ELR (cell line): Measurements from ENCODE around the gene SOHLH1.

Source experiments
- DNase-seq: peaks from one replicate; pipeline ENCODE4 v3.0.0-alpha.2; 2015; ENCODE audit warnings: low read depth

The SOHLH1 gene

DNA sequence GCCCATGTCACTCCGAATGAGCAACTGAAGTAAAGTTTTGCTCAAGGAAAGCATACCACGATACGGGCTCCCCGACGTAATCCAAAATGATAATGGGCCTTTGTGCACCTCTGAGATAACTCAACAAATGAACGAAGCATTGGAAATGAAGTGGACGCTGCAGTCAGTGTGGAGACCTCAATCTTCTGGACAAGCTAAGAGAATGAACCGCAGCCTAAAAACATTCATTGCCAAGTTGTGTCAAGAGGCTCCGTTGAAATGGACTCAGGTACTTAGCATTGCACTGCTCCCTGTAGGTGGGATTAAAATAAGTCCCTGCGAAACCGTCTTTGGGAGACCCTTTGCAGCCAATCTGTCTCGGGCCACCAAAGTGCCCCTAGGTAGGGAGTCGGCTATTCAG, 40.0 kb downstream of the SOHLH1 start:
- DNase-seq, result no peak

DNA sequence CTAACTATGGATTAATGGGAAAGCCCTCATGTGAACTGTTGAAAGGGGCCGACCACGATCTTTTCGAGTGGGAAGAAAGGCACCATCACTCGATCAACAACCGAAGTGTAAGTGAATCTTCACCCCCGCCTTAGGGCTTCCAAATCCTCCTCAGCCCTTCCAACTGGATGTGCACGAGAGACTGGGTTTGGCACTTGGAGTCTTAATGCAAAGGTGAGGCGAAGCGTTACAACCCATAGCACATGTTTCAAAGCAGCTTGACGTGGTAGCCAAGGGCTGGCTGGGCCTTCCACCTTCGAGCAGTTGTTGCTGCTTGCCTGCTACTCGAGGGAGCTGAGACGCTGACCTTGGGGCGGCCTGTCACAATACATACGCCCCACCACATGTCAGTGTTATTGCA, 41.9 kb downstream of the SOHLH1 start:
- DNase-seq, result no peak

GRCh38 chr9:135655317-135655716, 44.0 kb downstream of the SOHLH1 start:
- no peak for DNase-seq

DNA sequence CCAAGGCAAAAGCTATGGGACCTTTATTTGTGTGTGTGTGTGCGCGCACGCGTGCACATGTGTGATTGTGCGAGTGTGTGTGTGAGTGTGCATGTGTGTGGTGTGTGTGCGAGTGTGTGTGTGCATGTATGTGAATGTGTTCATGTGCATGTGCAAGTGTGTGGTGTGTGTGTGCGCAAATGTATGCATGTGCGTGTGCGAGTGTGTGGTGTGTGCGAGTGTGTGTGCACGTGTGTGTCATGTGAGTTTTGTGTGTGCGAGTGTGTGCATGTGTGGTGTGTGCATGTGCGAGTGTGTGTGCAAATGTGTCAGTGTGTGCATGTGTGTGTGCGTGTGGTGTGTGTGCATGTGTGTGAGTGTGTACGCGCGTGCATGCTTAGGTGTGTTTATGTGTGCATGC, 48.9 kb downstream of the SOHLH1 start:
- no peak for DNase-seq

GRCh38 chr9:135649508-135649907, 49.8 kb downstream of the SOHLH1 start:
- no peak for DNase-seq

GRCh38 chr9:135648494-135649410, 50.5 kb downstream of the SOHLH1 start:
- no peak for DNase-seq

- no peak for DNase-seq
Measured at GRCh38 chr9:135647884-135648283, 51.4 kb downstream of the SOHLH1 start.

GRCh38 chr9:135644631-135645218, 54.6 kb downstream of the SOHLH1 start:
- DNase-seq, result no peak
